ENCODE data around the gene ZNF428.
"Not testable (repeated sequence)": the region's sequence is repeated elsewhere in the genome, so short reads cannot be mapped to it uniquely, and the experiment has no call there.

The ZNF428 gene

GRCh38 chr19:43639519-43640423, 20.3 kb upstream of the ZNF428 start, which contains the start of gene CADM4:
Gene CADM4 (minus strand): TSS chr19:43639850. CDS start chr19:43639790, 60 bp downstream.
- DNase-seq (ENCODE audit: low spot score): no peak

- DNase-seq (ENCODE audit: low spot score): no peak
These were observed 19.6 kb upstream of the ZNF428 start for GRCh38 chr19:43638995-43639518.

GRCh38 chr19:43638214-43638994, 19.0 kb upstream of the ZNF428 start:
- no peak for DNase-seq (ENCODE audit: low spot score)

DNA sequence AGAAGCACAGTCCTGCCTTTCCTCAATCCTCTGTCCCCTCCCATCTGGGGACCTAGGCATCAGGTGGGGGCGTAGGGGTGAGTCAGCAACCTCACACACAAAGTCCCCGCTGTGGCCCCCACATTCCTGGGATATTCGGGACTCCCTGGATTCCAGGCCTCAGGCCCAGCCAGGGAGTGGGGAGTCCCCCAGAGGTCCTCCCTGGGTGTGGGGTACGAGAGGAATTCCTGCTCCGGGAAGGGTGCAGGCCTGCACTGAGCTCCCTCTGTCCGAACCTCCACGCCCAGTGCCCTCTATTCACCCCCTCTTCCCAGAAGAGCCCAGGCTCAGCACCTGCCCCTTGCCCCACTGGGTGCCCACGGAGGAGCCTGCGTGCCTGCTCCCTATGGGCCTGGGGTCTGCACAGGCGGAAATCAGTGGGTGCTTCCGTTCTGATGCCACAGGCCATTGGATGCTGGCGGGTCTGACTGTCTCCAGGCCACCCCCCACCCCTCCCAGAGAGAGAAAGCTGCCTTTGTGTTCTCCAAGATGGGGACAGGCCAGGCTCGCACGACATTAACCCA, 16.8 kb upstream of the ZNF428 start:
- no peak for DNase-seq (ENCODE audit: low spot score)

GRCh38 chr19:43635561-43635940, 16.1 kb upstream of the ZNF428 start:
- not testable (repeated sequence) for DNase-seq (ENCODE audit: low spot score)

DNA sequence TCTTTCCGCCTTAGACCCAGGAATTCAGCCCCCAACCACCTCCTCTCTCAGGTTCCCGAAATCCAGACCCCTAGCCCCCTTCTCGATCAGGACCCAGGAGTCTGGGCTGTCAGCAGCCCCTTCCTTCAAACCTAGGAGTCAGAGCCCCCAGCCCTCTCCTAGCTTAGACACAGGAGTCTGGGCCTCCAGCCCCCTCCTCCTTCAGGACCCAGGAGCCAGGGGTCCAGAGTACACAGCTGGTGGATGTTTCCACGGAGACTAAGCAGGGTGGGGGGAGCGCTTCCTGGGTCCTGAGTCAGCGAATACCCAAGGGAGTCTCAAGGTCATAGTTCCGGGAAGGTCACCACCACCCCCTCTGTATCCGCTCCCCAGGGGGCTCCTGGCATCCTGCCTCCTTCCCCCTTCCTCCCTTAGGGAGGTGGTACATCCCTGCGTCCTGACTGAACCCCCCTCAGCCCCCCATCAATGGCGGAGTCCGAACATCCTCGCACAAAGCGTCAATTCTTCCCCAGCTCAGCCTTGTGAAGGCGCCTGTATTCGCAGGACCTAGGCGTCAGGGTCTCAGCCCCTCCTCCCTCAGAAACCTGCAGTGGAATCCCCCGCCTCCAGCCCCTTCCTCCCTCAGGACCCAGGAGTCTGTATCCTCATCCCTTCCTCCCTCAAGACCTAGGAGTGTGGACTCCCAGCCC, 15.6 kb upstream of the ZNF428 start:
- no peak for DNase-seq (ENCODE audit: low spot score)

DNA sequence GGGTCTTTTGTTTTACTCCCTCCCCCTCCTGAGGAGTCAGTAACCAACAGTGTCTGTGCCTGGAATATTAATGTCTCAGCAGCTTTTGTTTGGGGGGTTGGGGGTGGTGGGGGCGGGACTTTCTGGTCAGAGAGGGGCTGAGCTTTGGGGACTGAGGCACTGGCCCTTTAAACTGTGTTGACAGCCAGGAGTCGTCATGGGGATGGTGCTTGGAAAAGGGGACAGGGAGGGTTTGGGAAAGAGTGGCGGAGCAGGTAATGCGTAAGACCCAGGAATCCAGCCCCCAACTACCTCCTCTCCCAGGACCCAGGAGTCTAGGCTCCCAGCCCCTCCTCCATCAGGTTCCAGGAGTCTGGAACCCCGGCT, 15.1 kb upstream of the ZNF428 start:
- no peak for DNase-seq (ENCODE audit: low spot score)

- no peak for DNase-seq (ENCODE audit: low spot score)
These were observed 14.6 kb upstream of the ZNF428 start for GRCh38 chr19:43634068-43634467.

DNA sequence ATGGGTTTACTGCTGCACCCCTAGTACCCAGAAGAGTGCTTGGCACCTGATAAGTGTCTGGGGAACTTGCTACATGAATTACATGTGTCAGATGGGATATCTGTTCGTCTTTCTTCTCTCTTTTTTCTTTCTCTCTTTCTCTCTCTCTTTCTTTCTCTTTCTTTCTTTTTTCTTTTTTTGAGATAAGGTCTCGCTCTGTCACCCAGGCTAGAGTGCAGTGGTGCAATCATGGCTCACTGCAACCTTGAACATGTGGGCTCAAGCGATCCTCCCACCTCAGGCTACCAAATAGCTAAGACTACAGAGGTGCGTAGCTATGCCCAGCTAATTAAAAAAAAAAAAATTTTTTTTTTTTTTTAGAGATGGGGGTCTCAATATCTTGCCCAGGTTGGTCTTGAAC, 14.1 kb upstream of the ZNF428 start:
- DNase-seq (ENCODE audit: low spot score): no peak

GRCh38 chr19:43631491-43631890, 12.1 kb upstream of the ZNF428 start:
- no peak for DNase-seq (ENCODE audit: low spot score)

DNA sequence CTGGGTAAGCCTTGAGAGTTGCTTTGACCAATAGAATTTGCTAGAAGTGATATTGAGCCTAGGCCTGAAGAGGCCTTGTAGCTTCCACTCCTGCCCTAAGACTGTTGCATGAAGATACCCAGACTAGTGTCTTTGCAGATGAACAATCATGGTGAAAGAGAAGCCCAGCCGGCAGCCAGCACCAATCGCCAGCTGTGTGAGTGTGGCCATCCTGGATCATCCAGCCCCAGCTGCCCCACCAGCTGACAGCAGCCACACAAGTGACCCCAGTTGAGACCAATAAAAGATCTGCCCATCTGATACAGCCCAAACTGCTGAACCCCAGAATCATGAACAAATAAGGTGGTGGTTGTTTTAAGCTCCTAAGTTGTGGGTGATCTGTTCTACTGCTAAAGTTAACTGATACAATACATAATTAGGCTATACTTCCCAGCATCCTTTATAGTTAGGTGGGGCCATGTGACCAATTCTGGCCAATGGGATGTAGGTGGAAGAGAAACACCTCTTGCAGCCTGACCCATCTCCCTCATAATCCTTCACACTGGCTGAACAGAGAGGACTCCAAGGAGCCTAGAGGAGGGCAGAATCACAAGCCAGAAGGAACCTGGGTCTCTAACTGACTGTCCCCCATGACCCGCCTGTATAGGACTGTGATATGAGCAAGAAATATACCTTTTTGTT, 9.4 kb upstream of the ZNF428 start:
- no peak for DNase-seq (ENCODE audit: low spot score)

DNA sequence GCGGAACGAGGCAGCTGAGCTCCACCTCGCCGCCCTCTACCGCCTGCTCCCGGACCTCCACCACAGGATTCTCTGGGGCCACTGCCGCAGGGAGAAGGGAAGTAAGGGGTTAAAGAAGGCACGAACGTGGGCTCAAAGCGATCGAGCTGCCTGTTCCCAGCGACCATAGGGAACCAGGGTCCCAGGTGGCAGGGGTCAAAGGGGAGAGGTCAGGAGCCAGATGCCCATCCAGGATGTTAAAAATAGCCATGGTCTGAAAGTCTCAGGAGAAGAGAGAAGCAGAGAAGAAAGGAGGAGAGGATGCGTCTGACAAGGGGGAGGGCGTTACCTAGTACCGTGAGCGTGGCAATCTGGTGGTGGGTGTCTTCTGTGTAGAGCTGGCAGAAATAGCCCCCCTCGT, 7.4 kb upstream of the ZNF428 start:
- no peak for DNase-seq (ENCODE audit: low spot score)

GRCh38 chr19:43625918-43626579, 6.6 kb upstream of the ZNF428 start:
- DNase-seq (ENCODE audit: low spot score): no peak

DNA sequence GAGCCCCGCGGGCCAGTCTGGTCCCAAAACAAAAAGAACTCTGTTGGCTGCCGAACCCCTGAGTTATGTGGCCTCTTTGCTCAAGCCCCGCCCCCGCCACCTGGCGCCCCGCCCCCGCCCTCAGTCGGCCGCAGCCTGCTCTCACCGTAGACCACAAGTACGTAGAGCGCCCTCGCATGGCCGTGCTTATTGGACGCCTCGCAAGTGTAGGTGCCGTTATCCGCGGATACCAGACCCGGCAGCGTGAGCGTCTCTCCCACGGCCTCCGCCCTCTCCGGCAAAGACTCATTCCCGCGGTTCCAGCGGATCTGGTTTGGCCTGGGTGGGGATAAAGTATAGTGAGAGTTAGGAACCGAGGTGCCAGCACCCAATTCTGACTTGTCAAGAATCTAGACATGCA, 5.5 kb upstream of the ZNF428 start:
- DNase-seq (ENCODE audit: low spot score): no peak

- DNase-seq (ENCODE audit: low spot score): no peak
These were observed 4.7 kb upstream of the ZNF428 start for GRCh38 chr19:43623889-43624670.

- DNase-seq (ENCODE audit: low spot score): no peak
These were observed 3.5 kb upstream of the ZNF428 start for GRCh38 chr19:43622956-43623355.

DNA sequence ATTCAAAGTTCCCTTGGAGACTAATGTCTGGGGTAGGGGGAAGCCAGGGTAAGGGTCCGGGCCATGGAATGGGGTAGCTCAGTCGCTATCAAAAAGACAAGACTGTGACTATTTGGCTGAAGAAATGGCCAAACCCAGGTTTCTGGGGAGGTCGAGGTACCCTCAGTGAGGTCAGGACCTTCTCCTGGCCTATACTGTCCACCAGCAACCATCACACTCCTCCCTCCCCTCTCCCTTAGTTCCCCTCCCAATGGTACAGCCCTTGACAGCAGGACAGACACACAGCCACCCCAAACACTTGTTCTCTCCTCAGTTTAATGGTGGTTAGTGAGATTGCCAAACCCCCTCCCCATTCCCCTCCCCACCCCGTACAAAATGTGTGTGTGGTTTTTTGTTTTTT, 2.6 kb upstream of the ZNF428 start:
- DNase-seq (ENCODE audit: low spot score): no peak

- DNase-seq (ENCODE audit: low spot score): no peak
These were observed 902 bp upstream of the ZNF428 start for GRCh38 chr19:43620061-43621001.

- DNase-seq (ENCODE audit: low spot score): peak; percentile 77
These were observed 538 bp downstream of the ZNF428 start for GRCh38 chr19:43618921-43619261.
